IMR-90 (cell line): ENCODE results near the gene CCDC116. TPM values are rescaled to one million over a fixed set of nuclear protein-coding genes. Genes with fewer than 3 reads are reported as not detected.
A peak's percentile ranks its signal among the peaks of the same experiment; 100 is the strongest.

ENCODE experiments used
- ATAC-seq: fragments of 200-7000 bp; cut with Tn5 transposase; 2 replicates; pipeline ENCODE4 v1.9.1; 2020; ENCODE audit warnings: low read depth, mild to moderate bottlenecking, moderate library complexity
- BruUV-seq: library from RNA; stranded (reverse); fragments of 400-500 nt; replicated peaks from 2 replicates; lab custom pipeline; 2021; lab: Mats Ljungman, UMichigan
- CTCF ChIA-PET: fragments of 300-600 bp; formaldehyde crosslinking; extraction: SDS; loops from one replicate; lab custom pipeline; 2021; ENCODE audit warnings: antibody characterized with exemption; lab: Yijun Ruan, JAX
- POLR2A ChIA-PET: fragments of 300-600 bp; sonication (Branson Sonifier 250); formaldehyde crosslinking; loops from one replicate; lab custom pipeline; 2022; ENCODE audit warnings: antibody characterized with exemption; ENCODE audit not compliant: unreplicated experiment; lab: Charles Lee
- DNase-seq: peaks from one replicate; pipeline ENCODE4 v3.0.0; 2013
- H2AFZ ChIP-seq: replicated peaks from 2 replicates; pipeline ENCODE3; 2013; ENCODE audit warnings: low read length, mild to moderate bottlenecking; ENCODE audit not compliant: poor library complexity
- H2AK5ac ChIP-seq: 2 replicates; pipeline ENCODE4 v1.6.1; 2013; ENCODE audit warnings: low read depth, low read length, inconsistent platforms
- H2AK9ac ChIP-seq: replicated peaks from 2 replicates; pipeline ENCODE3; 2013; ENCODE audit warnings: mild to moderate bottlenecking, low read depth, low read length, moderate library complexity; ENCODE audit not compliant: poor library complexity
- H2BK120ac ChIP-seq: 2 replicates; pipeline ENCODE4 v1.6.1; 2013; ENCODE audit warnings: low read depth, low read length, inconsistent platforms
- H2BK15ac ChIP-seq: 3 replicates; pipeline ENCODE4 v1.6.1; 2013; ENCODE audit warnings: low read depth, low read length, inconsistent platforms
- H2BK20ac ChIP-seq: 2 replicates; pipeline ENCODE4 v1.6.1; 2013; ENCODE audit warnings: low read depth, mild to moderate bottlenecking, inconsistent platforms, low read length, moderate library complexity
- H2BK5ac ChIP-seq: 2 replicates; pipeline ENCODE4 v1.6.1; 2013; ENCODE audit warnings: mild to moderate bottlenecking, low read depth, low read length, inconsistent platforms; ENCODE audit not compliant: poor library complexity, severe bottlenecking
- H3K14ac ChIP-seq: replicated peaks from 2 replicates; pipeline ENCODE4 v1.6.1; 2013; ENCODE audit warnings: low read depth, low read length, inconsistent platforms
- H3K18ac ChIP-seq: 2 replicates; pipeline ENCODE4 v1.6.1; 2013; ENCODE audit warnings: low read depth, low read length, control low read depth
- H3K23ac ChIP-seq: 2 replicates; pipeline ENCODE4 v1.6.1; 2013; ENCODE audit warnings: low read depth, low read length, inconsistent platforms
- H3K27ac ChIP-seq: 2 replicates; pipeline ENCODE4 v1.5.1; 2013; ENCODE audit warnings: mild to moderate bottlenecking, control low read depth, low read length; ENCODE audit not compliant: insufficient read depth
- H3K27me3 ChIP-seq: 2 replicates; pipeline ENCODE4 v1.6.1; 2013; ENCODE audit warnings: low read length; ENCODE audit not compliant: control insufficient read depth, insufficient read depth
- H3K36me3 ChIP-seq: 2 replicates; pipeline ENCODE4 v1.6.1; 2013; ENCODE audit warnings: low read length, mixed read lengths; ENCODE audit not compliant: control insufficient read depth, insufficient read depth
- H3K4ac ChIP-seq: 2 replicates; pipeline ENCODE4 v1.6.1; 2013; ENCODE audit warnings: low read depth, low read length, inconsistent platforms
- H3K4me1 ChIP-seq: 2 replicates; pipeline ENCODE4 v1.6.1; 2013; ENCODE audit warnings: low read length, mixed read lengths; ENCODE audit not compliant: control insufficient read depth, insufficient read depth
- H3K4me2 ChIP-seq: 2 replicates; pipeline ENCODE4 v1.6.1; 2013; ENCODE audit warnings: low read depth, mild to moderate bottlenecking, control low read depth, low read length, moderate library complexity
- H3K4me3 ChIP-seq: 2 replicates; pipeline ENCODE4 v1.5.1; 2013; ENCODE audit warnings: low read depth, mild to moderate bottlenecking, control low read depth, low read length, moderate library complexity; ENCODE audit not compliant: insufficient read depth
- H3K56ac ChIP-seq: 2 replicates; pipeline ENCODE4 v1.6.1; 2013; ENCODE audit warnings: low read length, inconsistent platforms; ENCODE audit not compliant: insufficient read depth; ENCODE audit errors: extremely low read depth
- H3K79me1 ChIP-seq, 2 experiments: 2 replicates each; pipeline ENCODE4 v1.6.1; 2013; ENCODE audit warnings: low read length in 2 of 2, inconsistent platforms in 1 of 2, low read depth in 1 of 2
- H3K9ac ChIP-seq: 2 replicates; pipeline ENCODE4 v1.6.1; 2013; ENCODE audit warnings: low read depth, low read length, control low read depth
- H3K9me1 ChIP-seq: 2 replicates; pipeline ENCODE4 v1.6.1; 2013; ENCODE audit warnings: low read length, inconsistent platforms; ENCODE audit not compliant: insufficient read depth
- H3K9me3 ChIP-seq: 2 replicates; pipeline ENCODE4 v1.6.1; 2013; ENCODE audit warnings: low read length; ENCODE audit not compliant: control insufficient read depth, insufficient read depth
- H4K20me1 ChIP-seq: 2 replicates; pipeline ENCODE4 v1.6.1; 2013; ENCODE audit warnings: low read length, inconsistent platforms; ENCODE audit not compliant: insufficient read depth
- H4K5ac ChIP-seq: 2 replicates; pipeline ENCODE4 v1.6.1; 2013; ENCODE audit warnings: mild to moderate bottlenecking, low read depth, low read length, control low read depth
- H4K8ac ChIP-seq, 2 experiments: 2 replicates each; pipeline ENCODE4 v1.6.1; 2013; ENCODE audit warnings: low read depth in 2 of 2, low read length in 2 of 2, control low read depth in 1 of 2, inconsistent platforms in 1 of 2
- H4K91ac ChIP-seq: 2 replicates; pipeline ENCODE4 v1.6.1; 2013; ENCODE audit warnings: low read depth, low read length, inconsistent platforms; ENCODE audit not compliant: insufficient read depth
- BHLHE40 ChIP-seq: fragments of 150-350 bp; IDR thresholded peaks from 2 replicates; pipeline ENCODE4 v1.6.1; 2016; ENCODE audit warnings: mild to moderate bottlenecking, low read depth, low read length
- CEBPB ChIP-seq: IDR thresholded peaks from 2 replicates; pipeline ENCODE4 v1.6.1; 2012; ENCODE audit warnings: low read depth, low read length, improper control_type of control experiment
- CHD1 ChIP-seq: IDR thresholded peaks from 2 replicates; pipeline ENCODE4 v1.6.1; 2012; ENCODE audit warnings: low read depth, low read length, improper control_type of control experiment
- FOS ChIP-seq: fragments of 150-350 bp; IDR thresholded peaks from 2 replicates; pipeline ENCODE4 v1.6.1; 2016; ENCODE audit warnings: low read depth, low read length
- MAFK ChIP-seq: IDR thresholded peaks from 2 replicates; pipeline ENCODE4 v1.6.1; 2012; ENCODE audit warnings: low read depth, low read length, improper control_type of control experiment
- MXI1 ChIP-seq: IDR thresholded peaks from 2 replicates; pipeline ENCODE4 v1.6.1; 2012; ENCODE audit warnings: low read depth, mild to moderate bottlenecking, low read length, moderate library complexity, borderline replicate concordance
- POLR2A ChIP-seq: IDR thresholded peaks from 2 replicates; pipeline ENCODE4 v1.6.1; 2012; ENCODE audit warnings: mild to moderate bottlenecking, low read depth, low read length
- RAD21 ChIP-seq: IDR thresholded peaks from 2 replicates; pipeline ENCODE4 v1.6.1; 2012; ENCODE audit warnings: low read length, improper control_type of control experiment
- RCOR1 ChIP-seq: IDR thresholded peaks from 2 replicates; pipeline ENCODE4 v1.6.1; 2012; ENCODE audit warnings: mild to moderate bottlenecking, low read length, improper control_type of control experiment; ENCODE audit not compliant: insufficient replicate concordance
- RFX5 ChIP-seq: IDR thresholded peaks from 2 replicates; pipeline ENCODE4 v1.8.0; 2012; ENCODE audit warnings: low read depth, mild to moderate bottlenecking, low read length, moderate library complexity
- SMC3 ChIP-seq: fragments of 150-350 bp; IDR thresholded peaks from 2 replicates; pipeline ENCODE4 v1.6.1; 2016; ENCODE audit warnings: low read depth, mild to moderate bottlenecking, antibody characterized with exemption, low read length, moderate library complexity
- WGBS, 2 experiments: methylation state at CpG; one replicate each; pipeline versions ENCODE4 v1.1.5 to v1.1.7; 2013; ENCODE audit warnings: missing lambda C conversion rate in 2 of 2; ENCODE audit not compliant: insufficient read length in 1 of 2; ENCODE audit errors: extremely low coverage in 2 of 2; 5-methylcytosine and 5-hydroxymethylcytosine counted together
- dilution Hi-C: fragments of 300-500 bp; cut with HindIII; formaldehyde crosslinking; loops from one replicate; pipeline ENCODE4 v1.14.3; 2018; ENCODE audit warnings: low sequenced_read_pairs; ENCODE audit not compliant: unreplicated experiment
- in situ Hi-C: fragments of 300-500 bp; cut with MboI; formaldehyde crosslinking; loops from 3 replicates; pipeline ENCODE4 v1.14.3; 2019; ENCODE audit warnings: low sequenced_read_pairs, inconsistent platforms, mixed read lengths
- intact Hi-C: fragments of 100-400 bp; cut with micrococcal nuclease; formaldehyde crosslinking; loops from 2 replicates; pipeline ENCODE4 v1.10.0; 2022
- polyA plus RNA-seq, 3 experiments: library from polyadenylated mRNA; depleted of rRNA; stranded (reverse); fragments of >200 nt; gene quantifications; 2 replicates each; pipeline ENCODE4 v1.2.3, GENCODE V29; 2012; ENCODE audit warnings: low replicate concordance in 1 of 3
- total RNA-seq: library from RNA; depleted of rRNA; stranded (reverse); fragments of >200 nt; gene quantifications from 2 replicates; pipeline ENCODE4 v1.2.3, GENCODE V29; 2012
- TF ChIP-seq, protein P1 (sequence below): fragments of 150-350 bp; IDR thresholded peaks from 2 replicates; pipeline ENCODE4 v1.6.1; 2016; ENCODE audit warnings: low read depth, mild to moderate bottlenecking, low read length, moderate library complexity, borderline replicate concordance
- TF ChIP-seq, protein P2 (sequence below): fragments of 150-350 bp; IDR thresholded peaks from 2 replicates; pipeline ENCODE4 v1.6.1; 2017; ENCODE audit warnings: mild to moderate bottlenecking, antibody characterized with exemption, low read length, low read depth
- TF ChIP-seq, protein P3 (sequence below): conservative IDR thresholded peaks from 2 replicates; pipeline ENCODE4 v1.5.1; 2012; ENCODE audit warnings: mild to moderate bottlenecking, low read depth, low read length, improper control_type of control experiment

CCDC116 gene
- total and polyA plus RNA-seq, 2 of the 4 experiments (the other 2 are of a cell fraction) = under 0.01 to 0.27 TPM

- Histone ChIP-seq H3K4me1 (peaks cover 11% of the 10 kb centered on the region), H2AK5ac (no peak overlapping the region), H3K23ac (no peak overlapping the region), H3K36me3 (peaks cover 23% of the 10 kb centered on the region), H3K27ac (no peak overlapping the region), H3K9me3 (no peaks in the 10 kb centered on the region), H4K91ac (no peak overlapping the region), H3K9ac (no peak overlapping the region), H3K9me1 (peaks cover 15% of the 10 kb centered on the region), H3K4me3 (no peak overlapping the region), H2AFZ (no peak overlapping the region), H2BK20ac (no peak overlapping the region), H3K4ac (no peak overlapping the region), H4K5ac (no peak overlapping the region), H3K27me3 (no peaks in the 10 kb centered on the region), H3K18ac (no peak overlapping the region), H4K8ac (no peak overlapping the region), H3K56ac (no peak overlapping the region), H3K4me2 (no peak overlapping the region), H2AK9ac (peak overlapping the region; percentile 33), H3K14ac (no peak overlapping the region), H2BK120ac (no peak overlapping the region), H3K79me1 (peaks cover 25 to 89% of the 10 kb centered on the region in 2 experiments), H2BK5ac (no peak overlapping the region), H2BK15ac (no peak overlapping the region), H4K20me1 (peaks cover 72% of the 10 kb centered on the region)
- DNase-seq (no peak), ATAC-seq (no peak)
- 96% methylated on average over 6 of the region's 12 CpGs; no CpG with 5 or more reads in 1 of the 2 experiments for WGBS, 2 experiments
- CTCF ChIA-PET = interaction anchor here (1.2 kb wide), 1 partner anchor 18 kb away, joined by 4 read pairs; no protein-coding TSS in a partner anchor
- intact Hi-C loops (no loop called here), in situ Hi-C loops (no loop called here), dilution Hi-C loops (no loop called here)
- POLR2A ChIA-PET = no interaction called here
- no TSS peak for BruUV-seq
- TF ChIP-seq CEBPB = no peak
- no peak for TF ChIP-seq RAD21
- TF ChIP-seq POLR2A = no peak
- no peak for TF ChIP-seq RCOR1
- no peak for TF ChIP-seq BHLHE40
- TF ChIP-seq SMC3 = no peak
- TF ChIP-seq MAFK = no peak
- no peak for TF ChIP-seq FOS
- TF ChIP-seq CHD1 = no peak
- TF ChIP-seq, protein P1, sequence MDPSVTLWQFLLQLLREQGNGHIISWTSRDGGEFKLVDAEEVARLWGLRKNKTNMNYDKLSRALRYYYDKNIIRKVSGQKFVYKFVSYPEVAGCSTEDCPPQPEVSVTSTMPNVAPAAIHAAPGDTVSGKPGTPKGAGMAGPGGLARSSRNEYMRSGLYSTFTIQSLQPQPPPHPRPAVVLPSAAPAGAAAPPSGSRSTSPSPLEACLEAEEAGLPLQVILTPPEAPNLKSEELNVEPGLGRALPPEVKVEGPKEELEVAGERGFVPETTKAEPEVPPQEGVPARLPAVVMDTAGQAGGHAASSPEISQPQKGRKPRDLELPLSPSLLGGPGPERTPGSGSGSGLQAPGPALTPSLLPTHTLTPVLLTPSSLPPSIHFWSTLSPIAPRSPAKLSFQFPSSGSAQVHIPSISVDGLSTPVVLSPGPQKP = no peak
- TF ChIP-seq, protein P2, sequence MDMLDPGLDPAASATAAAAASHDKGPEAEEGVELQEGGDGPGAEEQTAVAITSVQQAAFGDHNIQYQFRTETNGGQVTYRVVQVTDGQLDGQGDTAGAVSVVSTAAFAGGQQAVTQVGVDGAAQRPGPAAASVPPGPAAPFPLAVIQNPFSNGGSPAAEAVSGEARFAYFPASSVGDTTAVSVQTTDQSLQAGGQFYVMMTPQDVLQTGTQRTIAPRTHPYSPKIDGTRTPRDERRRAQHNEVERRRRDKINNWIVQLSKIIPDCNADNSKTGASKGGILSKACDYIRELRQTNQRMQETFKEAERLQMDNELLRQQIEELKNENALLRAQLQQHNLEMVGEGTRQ = no peak
- TF ChIP-seq, protein P3, sequence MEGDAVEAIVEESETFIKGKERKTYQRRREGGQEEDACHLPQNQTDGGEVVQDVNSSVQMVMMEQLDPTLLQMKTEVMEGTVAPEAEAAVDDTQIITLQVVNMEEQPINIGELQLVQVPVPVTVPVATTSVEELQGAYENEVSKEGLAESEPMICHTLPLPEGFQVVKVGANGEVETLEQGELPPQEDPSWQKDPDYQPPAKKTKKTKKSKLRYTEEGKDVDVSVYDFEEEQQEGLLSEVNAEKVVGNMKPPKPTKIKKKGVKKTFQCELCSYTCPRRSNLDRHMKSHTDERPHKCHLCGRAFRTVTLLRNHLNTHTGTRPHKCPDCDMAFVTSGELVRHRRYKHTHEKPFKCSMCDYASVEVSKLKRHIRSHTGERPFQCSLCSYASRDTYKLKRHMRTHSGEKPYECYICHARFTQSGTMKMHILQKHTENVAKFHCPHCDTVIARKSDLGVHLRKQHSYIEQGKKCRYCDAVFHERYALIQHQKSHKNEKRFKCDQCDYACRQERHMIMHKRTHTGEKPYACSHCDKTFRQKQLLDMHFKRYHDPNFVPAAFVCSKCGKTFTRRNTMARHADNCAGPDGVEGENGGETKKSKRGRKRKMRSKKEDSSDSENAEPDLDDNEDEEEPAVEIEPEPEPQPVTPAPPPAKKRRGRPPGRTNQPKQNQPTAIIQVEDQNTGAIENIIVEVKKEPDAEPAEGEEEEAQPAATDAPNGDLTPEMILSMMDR = no peak
- TF ChIP-seq MXI1 = no peak
- no peak for TF ChIP-seq RFX5
Observed at GRCh38 chr22:21624880-21625791, 7.4 kb upstream of the CCDC116 start.
